HepG2 (cell line): Measurements from ENCODE around the gene DENND4C. TPM values are rescaled to one million over a fixed set of nuclear protein-coding genes. Genes with fewer than 3 reads are reported as not detected.

Source experiments
- ATF1 ChIP-seq: IDR thresholded peaks from 2 replicates; pipeline ENCODE4 v1.6.1; 2016; ENCODE audit warnings: mild to moderate bottlenecking, control low read depth
- FOSL1 ChIP-seq: sonication (generic); formaldehyde crosslinking; IDR thresholded peaks from 2 replicates; pipeline ENCODE4 v1.9.0; 2021; ENCODE audit warnings: missing genetic modification reagents, borderline replicate concordance
- FOXC1 ChIP-seq: sonication (generic); formaldehyde crosslinking; IDR thresholded peaks from 2 replicates; pipeline ENCODE4 v1.8.0; 2022; ENCODE audit warnings: mild to moderate bottlenecking, missing genetic modification reagents, borderline replicate concordance
- HHEX ChIP-seq: IDR thresholded peaks from 2 replicates; pipeline ENCODE4 v1.6.1; 2016; ENCODE audit warnings: control low read depth
- JUND ChIP-seq: sonication (generic); formaldehyde crosslinking; IDR thresholded peaks from 2 replicates; pipeline ENCODE4 v1.8.0; 2022; ENCODE audit warnings: mild to moderate bottlenecking, missing genetic modification reagents
- KIAA2018 ChIP-seq: sonication (generic); formaldehyde crosslinking; IDR thresholded peaks from 2 replicates; pipeline ENCODE4 v1.5.0; 2020; ENCODE audit warnings: mild to moderate bottlenecking, missing genetic modification reagents, borderline replicate concordance
- KLF11 ChIP-seq: IDR thresholded peaks from 2 replicates; pipeline ENCODE4 v1.6.1; 2016; ENCODE audit warnings: missing compliant biosample characterization
- KLF9 ChIP-seq: IDR thresholded peaks from 2 replicates; pipeline ENCODE4 v1.6.1; 2016; ENCODE audit warnings: low read depth
- PAWR ChIP-seq: sonication (generic); formaldehyde crosslinking; IDR thresholded peaks from 2 replicates; pipeline ENCODE4 v1.4.0; 2020; ENCODE audit warnings: missing genetic modification reagents, mild to moderate bottlenecking, borderline replicate concordance
- PHF21A ChIP-seq: sonication (generic); formaldehyde crosslinking; IDR thresholded peaks from 2 replicates; pipeline ENCODE4 v1.5.0; 2020; ENCODE audit warnings: mild to moderate bottlenecking, missing genetic modification reagents
- REXO4 ChIP-seq: sonication (generic); formaldehyde crosslinking; IDR thresholded peaks from 2 replicates; pipeline ENCODE4 v1.8.0; 2022; ENCODE audit warnings: missing genetic modification reagents, mild to moderate bottlenecking, borderline replicate concordance
- ZBTB2 ChIP-seq: sonication (generic); formaldehyde crosslinking; IDR thresholded peaks from 2 replicates; pipeline ENCODE4 v1.8.0; 2022; ENCODE audit warnings: low read depth, missing genetic modification reagents
- ZNF180 ChIP-seq: sonication (generic); formaldehyde crosslinking; IDR thresholded peaks from 2 replicates; pipeline ENCODE4 v1.4.0; 2020; ENCODE audit warnings: low read depth, missing genetic modification reagents, borderline replicate concordance
- ZNF24 ChIP-seq: fragments of 450-650 bp; IDR thresholded peaks from 2 replicates; pipeline ENCODE4 v1.6.1; 2017; ENCODE audit warnings: antibody characterized with exemption, mild to moderate bottlenecking
- ZNF34 ChIP-seq: sonication (generic); formaldehyde crosslinking; IDR thresholded peaks from 2 replicates; pipeline ENCODE4 v1.4.0; 2020; ENCODE audit warnings: mild to moderate bottlenecking, missing genetic modification reagents, borderline replicate concordance
- ZNF350 ChIP-seq: sonication (generic); formaldehyde crosslinking; IDR thresholded peaks from 2 replicates; pipeline ENCODE4 v1.4.0; 2020; ENCODE audit warnings: mild to moderate bottlenecking, low read depth, missing genetic modification reagents, borderline replicate concordance
- ZNF503 ChIP-seq: sonication (generic); formaldehyde crosslinking; IDR thresholded peaks from 2 replicates; pipeline ENCODE4 v1.4.0; 2020; ENCODE audit warnings: missing genetic modification reagents
- ZNF737 ChIP-seq: sonication (generic); formaldehyde crosslinking; IDR thresholded peaks from 2 replicates; pipeline ENCODE4 v1.5.0; 2020; ENCODE audit warnings: missing genetic modification reagents, mild to moderate bottlenecking, borderline replicate concordance
- polyA plus RNA-seq, 8 experiments: library from polyadenylated mRNA; depleted of rRNA in 3 of 8; stranded (reverse) in 7 of 8; unstranded in 1 of 8; fragments of >200 nt; fragmentation: Illumina TruSeq in 4 of 8; extraction: Trizol in 4 of 8; gene quantifications; 2 replicates each; pipeline versions ENCODE4 v1.2.1 to v1.2.3, GENCODE V29; 2011 to 2016; ENCODE audit warnings: low read depth in 4 of 8, missing spikeins in 1 of 8, mixed read lengths in 1 of 8; ENCODE audit not compliant: insufficient read depth in 1 of 8
- total RNA-seq, 5 experiments: library from RNA; depleted of rRNA; stranded (reverse); fragments of >200 nt; fragmentation: Illumina TruSeq; extraction: Trizol; gene quantifications; 2 replicates each; pipeline ENCODE4 v1.2.3, GENCODE V29; 2016; ENCODE audit warnings: low read depth in 1 of 5

Gene DENND4C
- total and polyA plus RNA-seq, 2 of the 13 experiments (the other 11 are each of a cell fraction or from before 2014, with no cell fraction given) = 19.1 to 27.2 TPM

GRCh38 chr9:19229595-19230354 lies 718 bp upstream of the DENND4C start (continued):
- no peak; the same call in 1 of the 2 replicates for TF ChIP-seq ZNF503 (CRISPR knock-in tag)
- TF ChIP-seq KIAA2018 (CRISPR knock-in tag) = no peak
- 0 out of 2 replicates have a peak, but pooled peaks have one; percentile 26 for TF ChIP-seq KLF9 (CRISPR knock-in tag)
- no peak for TF ChIP-seq ATF1 (CRISPR knock-in tag)
- TF ChIP-seq HHEX (CRISPR knock-in tag) = no peak
- TF ChIP-seq FOXC1 (CRISPR knock-in tag) = no peak
- no peak for TF ChIP-seq ZNF180 (CRISPR knock-in tag)
- no peak for TF ChIP-seq ZNF24
- TF ChIP-seq ZNF34 = no peak
- no peak for TF ChIP-seq FOSL1 (CRISPR knock-in tag)
- TF ChIP-seq KLF11 (CRISPR knock-in tag) = no peak
- TF ChIP-seq ZNF737 = no peak
- TF ChIP-seq REXO4 (CRISPR knock-in tag) = no peak
- TF ChIP-seq PHF21A (CRISPR knock-in tag) = no peak; the same call in 1 of the 2 replicates
- no peak for TF ChIP-seq PAWR
- no peak for TF ChIP-seq JUND
- TF ChIP-seq ZNF350 = no peak; the same call in none of the 2 replicates
- no peak for TF ChIP-seq ZBTB2 (CRISPR knock-in tag)
